Measurements from ENCODE around the gene CDC25C. TPM values are rescaled to one million over a fixed set of nuclear protein-coding genes. Genes with fewer than 3 reads are reported as not detected.
"Not testable (repeated sequence)": the region's sequence is repeated elsewhere in the genome, so short reads cannot be mapped to it uniquely, and the experiment has no call there.

The CDC25C gene
- total RNA-seq, 1 experiment from 2014 or later = 36.2 TPM

- H3F3A ChIP-seq (ENCODE audit: insufficient read depth, low read depth) = no peaks in the 10 kb centered on the region
- H3K79me2 ChIP-seq (ENCODE audit: low read depth) = no peaks in the 10 kb centered on the region
- H3K9me2 ChIP-seq (ENCODE audit: insufficient read depth) = no peaks in the 10 kb centered on the region
- intact Hi-C loops (cut with micrococcal nuclease; ENCODE audit: unreplicated experiment) = no loop called here
- ChIA-PET POLR2A (ENCODE audit: unreplicated experiment) (no interaction called here), CTCF (no interaction called here)
- TF ChIP-seq CTCF (conservative IDR thresholded peaks at IDR 0.05) (no peak), EZH2 (IDR thresholded peaks at IDR 0.05; ENCODE audit: low read depth) (no peak)
- DNase-seq = no peak
- H3K27me3 ChIP-seq (ENCODE audit: insufficient read depth, low read depth) = no peaks in the 10 kb centered on the region
- no peaks in the 10 kb centered on the region for H3K36me3 ChIP-seq (ENCODE audit: low read depth)
- H4K20me1 ChIP-seq (ENCODE audit: insufficient read depth) = no peaks in the 10 kb centered on the region
- no peak overlapping the region for H3K4me2 ChIP-seq
- no peak overlapping the region for H3K27ac ChIP-seq
- H3K4me3 ChIP-seq = no peak overlapping the region
- no peaks in the 10 kb centered on the region for H3K9me3 ChIP-seq (ENCODE audit: insufficient read depth, low read depth)
- no peak overlapping the region for H2AFZ ChIP-seq
- BruUV-seq (replicated peaks) = no TSS peak
- no peaks in the 10 kb centered on the region for H3K4me1 ChIP-seq (replicated peaks; ENCODE audit: insufficient read depth)
Measured at GRCh38 chr5:138252944-138253343, 78.7 kb downstream of the CDC25C start.

GRCh38 chr5:138247800-138248199, 83.8 kb downstream of the CDC25C start:
- H3K27ac ChIP-seq; H3K9me3 ChIP-seq (ENCODE audit: insufficient read depth, low read depth); H3K4me1 ChIP-seq (replicated peaks; ENCODE audit: insufficient read depth); intact Hi-C loops (cut with micrococcal nuclease; ENCODE audit: unreplicated experiment); H3K79me2 ChIP-seq (ENCODE audit: low read depth); H3F3A ChIP-seq (ENCODE audit: insufficient read depth, low read depth); H4K20me1 ChIP-seq (ENCODE audit: insufficient read depth); H3K4me2 ChIP-seq; POLR2A ChIA-PET (ENCODE audit: unreplicated experiment); H3K36me3 ChIP-seq (ENCODE audit: low read depth); H3K4me3 ChIP-seq; H3K9me2 ChIP-seq (ENCODE audit: insufficient read depth); DNase-seq; H2AFZ ChIP-seq; BruUV-seq (replicated peaks); CTCF ChIA-PET: not testable (repeated sequence)
- H3K27me3 ChIP-seq (ENCODE audit: insufficient read depth, low read depth) = peaks cover 10% of the 10 kb centered on the region

- no peak overlapping the region for H3K4me2 ChIP-seq
- POLR2A ChIA-PET (ENCODE audit: unreplicated experiment) = no interaction called here
- no peak overlapping the region for H3K27ac ChIP-seq
- H3K36me3 ChIP-seq (ENCODE audit: low read depth) = no peaks in the 10 kb centered on the region
- no peaks in the 10 kb centered on the region for H4K20me1 ChIP-seq (ENCODE audit: insufficient read depth)
- no peaks in the 10 kb centered on the region for H3K9me2 ChIP-seq (ENCODE audit: insufficient read depth)
- CTCF ChIA-PET = interaction anchor here (0.6 to 0.7 kb wide), 3 partner anchors 85 to 425 kb away, joined by 3 to 15 read pairs (median 8); partner anchors contain the start of gene CDC25C
- H3K9me3 ChIP-seq (ENCODE audit: insufficient read depth, low read depth) = no peaks in the 10 kb centered on the region
- H3K4me1 ChIP-seq (replicated peaks; ENCODE audit: insufficient read depth) = no peaks in the 10 kb centered on the region
- no peaks in the 10 kb centered on the region for H3F3A ChIP-seq (ENCODE audit: insufficient read depth, low read depth)
- H3K4me3 ChIP-seq = no peak overlapping the region
- H2AFZ ChIP-seq = no peak overlapping the region
- DNase-seq = no peak
- peaks cover 20% of the 10 kb centered on the region for H3K27me3 ChIP-seq (ENCODE audit: insufficient read depth, low read depth)
- TF ChIP-seq EZH2 (IDR thresholded peaks at IDR 0.05; ENCODE audit: low read depth) (no peak), CTCF (conservative IDR thresholded peaks at IDR 0.05) (no peak)
- H3K79me2 ChIP-seq (ENCODE audit: low read depth) = no peaks in the 10 kb centered on the region
- intact Hi-C loops (cut with micrococcal nuclease; ENCODE audit: unreplicated experiment) = no loop called here
- BruUV-seq (replicated peaks) = no TSS peak
Measured at GRCh38 chr5:138246822-138247221, 84.8 kb downstream of the CDC25C start.

- H3K36me3 ChIP-seq (ENCODE audit: low read depth) = no peaks in the 10 kb centered on the region
- DNase-seq = no peak
- TF ChIP-seq CTCF (conservative IDR thresholded peaks at IDR 0.05) (no peak), EZH2 (IDR thresholded peaks at IDR 0.05; ENCODE audit: low read depth) (no peak)
- H3K4me3 ChIP-seq = no peak overlapping the region
- H3K9me3 ChIP-seq (ENCODE audit: insufficient read depth, low read depth) = no peaks in the 10 kb centered on the region
- no peaks in the 10 kb centered on the region for H3K4me1 ChIP-seq (replicated peaks; ENCODE audit: insufficient read depth)
- no peaks in the 10 kb centered on the region for H3F3A ChIP-seq (ENCODE audit: insufficient read depth, low read depth)
- ChIA-PET CTCF (interaction anchor here (0.6 to 0.7 kb wide), 3 partner anchors 85 to 425 kb away, joined by 3 to 15 read pairs (median 8); partner anchors contain the start of gene CDC25C), POLR2A (ENCODE audit: unreplicated experiment) (no interaction called here)
- no peaks in the 10 kb centered on the region for H4K20me1 ChIP-seq (ENCODE audit: insufficient read depth)
- no peak overlapping the region for H2AFZ ChIP-seq
- intact Hi-C loops (cut with micrococcal nuclease; ENCODE audit: unreplicated experiment) = no loop called here
- H3K79me2 ChIP-seq (ENCODE audit: low read depth) = no peaks in the 10 kb centered on the region
- no TSS peak for BruUV-seq (replicated peaks)
- no peak overlapping the region for H3K4me2 ChIP-seq
- no peak overlapping the region for H3K27ac ChIP-seq
- no peaks in the 10 kb centered on the region for H3K9me2 ChIP-seq (ENCODE audit: insufficient read depth)
- H3K27me3 ChIP-seq (ENCODE audit: insufficient read depth, low read depth) = peaks cover 25% of the 10 kb centered on the region
Measured at GRCh38 chr5:138246334-138246733, 85.3 kb downstream of the CDC25C start.

Data from PC-9 (cell line).